Esophagus mucosa (tissue), 1 donor: ENCODE measurements around the gene TENM4. TPM values are rescaled to one million over a fixed set of nuclear protein-coding genes. Genes with fewer than 3 reads are reported as not detected.

ENCODE experiments used
- ATAC-seq: fragments of 200-7000 bp; cut with Tn5 transposase; one replicate; pipeline ENCODE4 v1.9.1; 2020
- total RNA-seq: library from RNA; stranded (reverse); gene quantifications from one replicate; pipeline ENCODE4 v1.2.4, GENCODE V29; 2023
- donor health status: DM: yes; HTN: yes; CAD: no.

TENM4 gene
- total RNA-seq, 1 donor from 2014 or later, result 21.8 TPM

GRCh38 chr11:79447038-79447786 lies 6.4 kb upstream of the TENM4 start:
- no peak for ATAC-seq

GRCh38 chr11:79444923-79445322 lies 4.1 kb upstream of the TENM4 start:
- no peak for ATAC-seq

- ATAC-seq, result no peak
These were observed 638 bp upstream of the TENM4 start for GRCh38 chr11:79441461-79441875.

- ATAC-seq, result peak; percentile 31
These were observed 802 bp downstream of the TENM4 start for GRCh38 chr11:79439886-79440570.

GRCh38 chr11:79439410-79439885 lies 1.4 kb downstream of the TENM4 start:
- ATAC-seq, result no peak

- ATAC-seq, result peak; percentile 14
These were observed 2.0 kb downstream of the TENM4 start for GRCh38 chr11:79438631-79439409.

- ATAC-seq, result peak; percentile 23
These were observed 2.7 kb downstream of the TENM4 start for GRCh38 chr11:79437981-79438630.

GRCh38 chr11:79437278-79437980 lies 3.4 kb downstream of the TENM4 start:
- ATAC-seq, result peak; percentile 25

- ATAC-seq, result no peak
These were observed 3.9 kb downstream of the TENM4 start for GRCh38 chr11:79436919-79437277.

- ATAC-seq, result no peak
These were observed 6.5 kb downstream of the TENM4 start for GRCh38 chr11:79434283-79434682.

- no peak for ATAC-seq
These were observed 8.7 kb downstream of the TENM4 start for GRCh38 chr11:79432138-79432537.

- ATAC-seq, result peak; percentile 89
These were observed 9.3 kb downstream of the TENM4 start for GRCh38 chr11:79431535-79431934.

- no peak for ATAC-seq
These were observed 10.6 kb downstream of the TENM4 start for GRCh38 chr11:79430280-79430679.

- no peak for ATAC-seq
These were observed 12.4 kb downstream of the TENM4 start for GRCh38 chr11:79428406-79428805.

GRCh38 chr11:79427611-79428327 lies 13.1 kb downstream of the TENM4 start:
- no peak for ATAC-seq

- ATAC-seq, result no peak
These were observed 13.7 kb downstream of the TENM4 start for GRCh38 chr11:79427126-79427525.

- no peak for ATAC-seq
These were observed 15.4 kb downstream of the TENM4 start for GRCh38 chr11:79425463-79425862.

- ATAC-seq, result no peak
These were observed 17.1 kb downstream of the TENM4 start for GRCh38 chr11:79423736-79424135.

- no peak for ATAC-seq
These were observed 18.0 kb downstream of the TENM4 start for GRCh38 chr11:79422866-79423265.

- ATAC-seq, result no peak
These were observed 19.0 kb downstream of the TENM4 start for GRCh38 chr11:79421820-79422219.

- peak; percentile 99 for ATAC-seq
These were observed 21.7 kb downstream of the TENM4 start for GRCh38 chr11:79419120-79419519.
